Chondrocyte (in vitro differentiated cells): Measurements from ENCODE around the gene BANP. TPM values are rescaled to one million over a fixed set of nuclear protein-coding genes. Genes with fewer than 3 reads are reported as not detected.
A peak's percentile ranks its signal among the peaks of the same experiment; 100 is the strongest.
"Not testable (repeated sequence)": the region's sequence is repeated elsewhere in the genome, so short reads cannot be mapped to it uniquely, and the experiment has no call there.

Experiments used
- DNase-seq: peaks from one replicate; pipeline ENCODE4 v3.0.0; 2021; ENCODE audit warnings: mixed read lengths, low spot score
- H3K27ac Mint-ChIP-seq: one replicate; pipeline ENCODE4 v1.8.0; 2021; ENCODE audit warnings: mild to moderate bottlenecking, moderate library complexity, mixed read lengths; ENCODE audit not compliant: unreplicated experiment
- H3K27me3 Mint-ChIP-seq: 2 replicates; pipeline ENCODE4 v1.8.0; 2021; ENCODE audit warnings: low read depth, mixed read lengths
- H3K36me3 Mint-ChIP-seq: 2 replicates; pipeline ENCODE4 v1.8.0; 2021; ENCODE audit warnings: low read depth, mixed read lengths
- H3K4me1 Mint-ChIP-seq: 2 replicates; pipeline ENCODE4 v1.8.0; 2021; ENCODE audit warnings: low read depth, mild to moderate bottlenecking, mixed read lengths
- H3K4me3 Mint-ChIP-seq: one replicate; pipeline ENCODE4 v1.8.0; 2021; ENCODE audit warnings: mild to moderate bottlenecking, moderate library complexity, mixed read lengths; ENCODE audit not compliant: unreplicated experiment
- H3K9me3 Mint-ChIP-seq: 2 replicates; pipeline ENCODE4 v1.8.0; 2021; ENCODE audit warnings: low read depth, mixed read lengths
- CTCF ChIP-seq: fragments of 200-600 bp; sonication (generic); IDR thresholded peaks from 2 replicates; pipeline ENCODE4 v1.5.0; 2021; ENCODE audit warnings: antibody characterized with exemption, mild to moderate bottlenecking, moderate library complexity
- total RNA-seq: library from RNA; stranded (reverse); gene quantifications from 3 replicates; pipeline ENCODE4 v1.2.1, GENCODE V29; 2021

Gene BANP
- total RNA-seq, 1 donor from 2014 or later = 15.0 TPM

DNA sequence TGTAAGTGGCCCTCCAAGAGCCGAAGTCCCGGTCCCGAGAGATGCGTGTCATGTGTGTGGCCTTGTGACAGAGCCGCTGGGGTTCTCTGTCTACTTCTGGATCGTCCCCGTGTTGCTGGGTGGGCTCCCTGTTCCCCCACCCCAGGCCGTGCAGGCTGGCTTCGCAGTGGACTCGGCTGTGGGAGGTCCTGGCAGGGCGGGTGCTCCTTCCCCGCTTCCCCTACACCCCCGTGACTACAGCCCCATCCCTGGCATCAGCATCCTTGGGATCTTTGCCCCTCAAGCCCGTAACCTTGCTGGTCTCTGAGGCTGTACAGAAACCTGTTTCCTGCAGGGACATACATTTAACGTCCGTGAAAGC lies 136.3 kb downstream of the BANP start:
- H3K36me3 Mint-ChIP-seq = peaks cover 3% of the 10 kb centered on the region
- DNase-seq = no peak
- TF ChIP-seq CTCF = no peak
- H3K27ac Mint-ChIP-seq = no peak overlapping the region
- no peaks in the 10 kb centered on the region for H3K27me3 Mint-ChIP-seq
- no peak overlapping the region for H3K4me3 Mint-ChIP-seq
- H3K9me3 Mint-ChIP-seq = no peaks in the 10 kb centered on the region
- H3K4me1 Mint-ChIP-seq = peaks cover 13% of the 10 kb centered on the region

GRCh38 chr16:88088161-88088581 lies 136.9 kb downstream of the BANP start:
- Mint-ChIP-seq H3K9me3 (no peaks in the 10 kb centered on the region), H3K4me3 (no peak overlapping the region), H3K4me1 (peaks cover 13% of the 10 kb centered on the region), H3K27ac (no peak overlapping the region), H3K27me3 (no peaks in the 10 kb centered on the region), H3K36me3 (no peaks in the 10 kb centered on the region)
- no peak for TF ChIP-seq CTCF
- DNase-seq = peak; percentile 80

DNA sequence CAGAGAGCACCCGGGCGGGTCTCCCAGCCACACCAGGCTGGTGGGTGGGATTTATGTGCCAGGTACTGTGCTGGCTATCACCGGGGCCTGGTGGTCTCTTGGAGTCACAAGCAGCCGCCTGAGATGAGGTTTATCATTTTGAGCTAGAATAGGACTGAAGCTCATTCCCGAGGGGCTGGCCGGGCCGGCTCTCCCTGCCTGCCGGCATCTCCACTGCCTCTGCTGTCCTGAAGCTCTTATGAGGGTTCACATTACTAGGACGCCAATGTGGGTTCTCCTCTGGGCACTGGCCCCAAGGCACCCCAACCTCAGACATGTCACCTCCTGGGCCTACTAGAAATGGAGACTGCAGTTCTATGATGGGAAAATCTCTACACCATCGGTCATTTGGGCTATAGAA lies 137.4 kb downstream of the BANP start:
- H3K9me3 Mint-ChIP-seq, DNase-seq, H3K27me3 Mint-ChIP-seq, H3K36me3 Mint-ChIP-seq, H3K4me3 Mint-ChIP-seq, H3K27ac Mint-ChIP-seq: not testable (repeated sequence)
- peaks cover 13% of the 10 kb centered on the region for H3K4me1 Mint-ChIP-seq

DNA sequence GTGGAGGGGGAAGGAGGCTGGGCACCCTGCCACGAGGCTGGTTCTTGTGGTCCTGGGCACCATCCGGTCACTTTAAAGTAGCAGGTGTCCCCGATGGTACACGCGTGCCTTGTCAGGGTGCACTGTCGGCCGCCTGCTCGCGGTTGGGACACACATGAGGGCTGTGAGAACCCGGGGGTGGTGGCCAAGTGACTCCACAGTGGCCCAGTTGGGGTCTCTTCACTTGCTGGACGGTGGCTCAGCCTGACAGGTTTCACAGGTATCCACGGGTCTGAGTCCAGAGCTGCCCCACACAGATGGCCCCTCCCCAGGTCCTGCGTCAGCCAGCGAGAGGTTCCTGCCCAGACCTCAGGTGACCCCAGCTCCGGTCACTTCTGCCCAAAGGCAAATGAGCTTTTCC lies 137.8 kb downstream of the BANP start:
- not testable (repeated sequence) for H3K36me3 Mint-ChIP-seq, H3K27ac Mint-ChIP-seq, H3K4me3 Mint-ChIP-seq, H3K27me3 Mint-ChIP-seq, DNase-seq, H3K9me3 Mint-ChIP-seq
- H3K4me1 Mint-ChIP-seq = peaks cover 10% of the 10 kb centered on the region

GRCh38 chr16:88089632-88090376 lies 138.6 kb downstream of the BANP start:
- H3K36me3 Mint-ChIP-seq, H3K27me3 Mint-ChIP-seq, H3K9me3 Mint-ChIP-seq, H3K4me3 Mint-ChIP-seq, DNase-seq, H3K27ac Mint-ChIP-seq, H3K4me1 Mint-ChIP-seq: not testable (repeated sequence)

GRCh38 chr16:88090377-88091175 lies 139.3 kb downstream of the BANP start:
- not testable (repeated sequence) for H3K4me3 Mint-ChIP-seq

GRCh38 chr16:88091221-88091971 lies 140.2 kb downstream of the BANP start:
- not testable (repeated sequence) for H3K27ac Mint-ChIP-seq, DNase-seq, H3K36me3 Mint-ChIP-seq, H3K27me3 Mint-ChIP-seq, H3K4me3 Mint-ChIP-seq, H3K4me1 Mint-ChIP-seq, H3K9me3 Mint-ChIP-seq

More at GRCh38 chr16:88090377-88091175, 139.3 kb downstream of the BANP start:
- not testable (repeated sequence) for H3K27ac Mint-ChIP-seq, H3K9me3 Mint-ChIP-seq, H3K27me3 Mint-ChIP-seq, H3K4me1 Mint-ChIP-seq, H3K36me3 Mint-ChIP-seq, DNase-seq

GRCh38 chr16:88091972-88092302 lies 140.7 kb downstream of the BANP start:
- H3K27me3 Mint-ChIP-seq, H3K36me3 Mint-ChIP-seq, H3K4me1 Mint-ChIP-seq, H3K27ac Mint-ChIP-seq, DNase-seq, H3K4me3 Mint-ChIP-seq, H3K9me3 Mint-ChIP-seq: not testable (repeated sequence)

- not testable (repeated sequence) for H3K27me3 Mint-ChIP-seq, DNase-seq, H3K9me3 Mint-ChIP-seq, H3K27ac Mint-ChIP-seq, H3K36me3 Mint-ChIP-seq, H3K4me3 Mint-ChIP-seq, H3K4me1 Mint-ChIP-seq
These were observed 141.7 kb downstream of the BANP start for GRCh38 chr16:88092791-88093555.

DNA sequence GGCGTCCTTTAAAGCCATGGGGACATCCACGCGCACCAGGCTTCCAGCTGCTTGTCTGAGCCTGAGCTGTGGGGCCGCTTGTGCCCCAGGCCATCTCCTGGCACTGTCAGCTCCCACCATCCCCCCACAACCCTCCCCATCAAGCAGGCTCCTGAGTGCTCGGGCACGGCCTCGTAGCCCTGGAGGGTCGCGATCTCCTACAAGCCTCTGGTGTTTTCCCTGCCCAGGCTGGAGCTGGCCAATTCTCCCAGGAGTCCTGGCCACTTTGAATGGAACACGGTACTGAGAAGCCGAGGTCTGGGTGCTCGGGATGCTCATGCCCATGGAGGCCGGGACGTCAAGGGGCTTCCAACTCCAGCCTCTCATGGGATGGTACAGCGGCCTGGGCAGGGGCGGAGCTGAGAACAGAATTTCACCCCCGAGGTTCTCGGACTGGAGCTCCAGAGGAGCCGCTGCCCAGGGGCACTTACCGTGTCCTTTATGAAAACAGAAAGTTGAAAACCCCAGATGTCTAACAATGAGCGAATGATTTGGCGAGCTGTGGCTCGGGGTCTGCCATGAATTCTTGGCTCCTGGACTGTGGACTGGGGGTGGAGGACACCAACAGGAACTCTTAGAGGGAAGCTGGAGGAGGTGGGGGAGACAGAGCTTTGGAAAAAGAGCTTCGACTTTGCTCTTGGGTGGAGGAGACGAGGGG lies 142.5 kb downstream of the BANP start:
- not testable (repeated sequence) for H3K4me3 Mint-ChIP-seq, H3K27ac Mint-ChIP-seq, H3K36me3 Mint-ChIP-seq, H3K9me3 Mint-ChIP-seq, H3K27me3 Mint-ChIP-seq, H3K4me1 Mint-ChIP-seq, DNase-seq
